RWPE2 (cell line): ENCODE results near the gene MLXIP.
A peak's percentile ranks its signal among the peaks of the same experiment; 100 is the strongest.
"Not testable (repeated sequence)": the region's sequence is repeated elsewhere in the genome, so short reads cannot be mapped to it uniquely, and the experiment has no call there.

Experiments used
- ATAC-seq: fragments of 200-7000 bp; cut with Tn5 transposase; 3 replicates; pipeline ENCODE4 v1.9.1; 2021; ENCODE audit warnings: low read depth
- DNase-seq: peaks from one replicate; pipeline ENCODE4 v3.0.0-alpha.2; 2020; ENCODE audit warnings: low spot score
- H3K27ac ChIP-seq: fragments of 450-650 bp; 2 replicates; pipeline ENCODE4 v1.5.1; 2017; ENCODE audit warnings: mild to moderate bottlenecking; ENCODE audit not compliant: poor library complexity, severe bottlenecking
- H3K27me3 ChIP-seq: fragments of 250-450 bp; sonication (Bioruptor Pico); 2 replicates; pipeline ENCODE4 v1.5.1; 2021; ENCODE audit warnings: mild to moderate bottlenecking, moderate library complexity; ENCODE audit not compliant: insufficient read depth, poor library complexity, severe bottlenecking
- H3K36me3 ChIP-seq: fragments of 250-450 bp; sonication (Bioruptor Pico); 2 replicates; pipeline ENCODE4 v1.5.1; 2020; ENCODE audit warnings: low read depth, mild to moderate bottlenecking, moderate library complexity
- H3K4me1 ChIP-seq: fragments of 250-450 bp; sonication (Bioruptor Pico); 2 replicates; pipeline ENCODE4 v1.5.1; 2021; ENCODE audit warnings: mild to moderate bottlenecking, moderate library complexity; ENCODE audit not compliant: insufficient read depth, poor library complexity, severe bottlenecking
- H3K4me3 ChIP-seq: fragments of 250-450 bp; sonication (Bioruptor Pico); 2 replicates; pipeline ENCODE4 v1.5.1; 2021; ENCODE audit warnings: mild to moderate bottlenecking, moderate library complexity; ENCODE audit not compliant: severe bottlenecking
- H3K9me3 ChIP-seq: fragments of 250-450 bp; sonication (Bioruptor Pico); 2 replicates; pipeline ENCODE4 v1.5.1; 2021; ENCODE audit warnings: mild to moderate bottlenecking, moderate library complexity; ENCODE audit not compliant: severe bottlenecking
- TF ChIP-seq, protein P1 (sequence below): fragments of 450-650 bp; IDR thresholded peaks from one replicate; pipeline ENCODE4 v1.5.1; 2017; ENCODE audit warnings: mild to moderate bottlenecking, moderate library complexity; ENCODE audit not compliant: poor library complexity, severe bottlenecking

The MLXIP gene

DNA sequence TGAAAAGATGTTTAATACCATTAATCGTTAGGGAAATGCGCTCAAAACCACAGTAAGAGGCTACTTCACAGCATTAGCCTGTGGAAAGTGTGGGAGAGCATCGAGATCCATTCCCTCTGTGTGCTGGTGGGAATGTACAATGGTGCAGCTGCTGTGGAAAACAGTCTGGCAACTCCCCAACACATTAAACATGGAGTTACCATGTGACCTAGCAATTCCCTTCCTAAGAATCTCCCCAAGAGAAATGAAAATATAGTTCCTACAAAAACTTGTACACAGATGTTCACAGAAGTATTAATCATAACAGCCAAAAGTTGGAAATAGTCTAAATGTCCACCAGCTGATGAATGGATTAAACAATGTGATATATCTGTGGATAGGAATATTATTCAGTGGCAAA is 23.8 kb downstream of the MLXIP start:
- H3K27ac ChIP-seq, result no peak overlapping the region
- H3K36me3 ChIP-seq, result peaks cover 10% of the 10 kb centered on the region
- no peaks in the 10 kb centered on the region for H3K9me3 ChIP-seq
- H3K4me1 ChIP-seq, result peaks cover 30% of the 10 kb centered on the region
- H3K27me3 ChIP-seq, result no peaks in the 10 kb centered on the region
- ATAC-seq (no peak), DNase-seq (no peak)
- TF ChIP-seq, protein P1, sequence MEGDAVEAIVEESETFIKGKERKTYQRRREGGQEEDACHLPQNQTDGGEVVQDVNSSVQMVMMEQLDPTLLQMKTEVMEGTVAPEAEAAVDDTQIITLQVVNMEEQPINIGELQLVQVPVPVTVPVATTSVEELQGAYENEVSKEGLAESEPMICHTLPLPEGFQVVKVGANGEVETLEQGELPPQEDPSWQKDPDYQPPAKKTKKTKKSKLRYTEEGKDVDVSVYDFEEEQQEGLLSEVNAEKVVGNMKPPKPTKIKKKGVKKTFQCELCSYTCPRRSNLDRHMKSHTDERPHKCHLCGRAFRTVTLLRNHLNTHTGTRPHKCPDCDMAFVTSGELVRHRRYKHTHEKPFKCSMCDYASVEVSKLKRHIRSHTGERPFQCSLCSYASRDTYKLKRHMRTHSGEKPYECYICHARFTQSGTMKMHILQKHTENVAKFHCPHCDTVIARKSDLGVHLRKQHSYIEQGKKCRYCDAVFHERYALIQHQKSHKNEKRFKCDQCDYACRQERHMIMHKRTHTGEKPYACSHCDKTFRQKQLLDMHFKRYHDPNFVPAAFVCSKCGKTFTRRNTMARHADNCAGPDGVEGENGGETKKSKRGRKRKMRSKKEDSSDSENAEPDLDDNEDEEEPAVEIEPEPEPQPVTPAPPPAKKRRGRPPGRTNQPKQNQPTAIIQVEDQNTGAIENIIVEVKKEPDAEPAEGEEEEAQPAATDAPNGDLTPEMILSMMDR, result no peak
- no peak overlapping the region for H3K4me3 ChIP-seq

DNA sequence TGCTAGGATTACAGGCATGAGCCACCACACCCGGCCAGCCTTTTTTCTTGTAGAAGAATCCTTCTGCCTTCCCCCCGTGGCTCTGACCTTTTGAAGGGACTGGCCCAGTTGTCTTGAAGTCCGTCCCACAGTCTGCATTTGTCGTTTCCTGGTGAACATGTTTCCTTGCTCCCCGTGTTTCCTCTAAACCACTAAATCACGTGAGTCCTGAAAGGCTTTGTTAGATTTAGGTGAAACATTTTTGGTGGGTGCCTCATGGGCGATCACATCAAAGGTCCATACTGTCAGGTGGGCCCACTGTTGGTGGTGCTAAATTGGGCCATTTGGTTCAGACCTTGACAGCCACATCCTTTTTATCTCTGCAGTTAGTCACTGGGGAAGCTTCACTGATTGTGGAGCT is 26.3 kb downstream of the MLXIP start:
- H3K4me3 ChIP-seq, result no peak overlapping the region
- ATAC-seq (no peak), DNase-seq (no peak)
- H3K27ac ChIP-seq, result no peak overlapping the region
- peaks cover 29% of the 10 kb centered on the region for H3K4me1 ChIP-seq
- H3K9me3 ChIP-seq, result peaks cover 4% of the 10 kb centered on the region
- TF ChIP-seq, protein P1, result no peak
- no peaks in the 10 kb centered on the region for H3K27me3 ChIP-seq
- H3K36me3 ChIP-seq, result peaks cover 17% of the 10 kb centered on the region

DNA sequence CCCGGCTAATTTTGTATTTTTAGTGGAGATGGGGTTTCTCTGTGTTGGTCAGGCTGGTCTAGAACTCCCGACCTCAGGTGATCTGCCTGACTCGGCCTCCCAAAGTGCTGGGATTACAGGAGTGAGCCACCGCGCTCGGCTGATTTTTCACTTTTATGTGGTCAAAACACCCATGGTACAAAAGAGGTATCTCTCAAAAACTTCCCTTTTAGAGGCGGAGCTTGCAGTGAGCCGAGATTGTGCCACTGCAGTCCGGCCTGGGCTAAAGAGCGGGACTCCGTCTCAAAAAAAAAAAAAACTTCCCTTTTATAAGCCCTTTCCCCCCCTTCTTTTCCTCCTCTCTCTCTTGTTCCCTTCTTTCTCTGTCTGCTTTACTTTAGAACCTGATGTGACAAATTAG is 26.9 kb downstream of the MLXIP start:
- ATAC-seq, H3K27me3 ChIP-seq, H3K4me3 ChIP-seq, DNase-seq, H3K27ac ChIP-seq, H3K9me3 ChIP-seq: not testable (repeated sequence)
- Histone ChIP-seq H3K4me1 (peaks cover 31% of the 10 kb centered on the region), H3K36me3 (peaks cover 17% of the 10 kb centered on the region)

DNA sequence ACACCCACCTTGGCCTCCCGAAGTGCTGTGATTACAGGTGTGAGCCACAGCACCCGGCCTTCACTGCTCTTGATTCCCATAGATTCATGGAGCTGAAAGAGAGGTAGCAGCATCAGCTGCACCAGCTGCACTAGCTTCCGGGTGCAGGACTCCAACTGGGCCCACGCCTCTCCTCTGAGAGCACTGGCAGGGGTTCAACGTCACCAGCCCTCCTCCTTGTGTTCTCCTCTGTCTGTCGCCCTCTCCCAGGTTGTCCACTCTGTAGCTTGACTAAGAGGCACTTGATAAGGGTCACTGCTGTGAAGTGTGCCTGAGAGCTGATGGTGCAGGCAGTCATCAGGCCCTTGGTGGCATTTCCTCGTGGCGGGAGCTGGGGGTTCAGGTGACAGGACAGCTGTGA is 28.3 kb downstream of the MLXIP start:
- TF ChIP-seq, protein P1, result no peak
- peaks cover 39% of the 10 kb centered on the region for H3K4me1 ChIP-seq

DNA sequence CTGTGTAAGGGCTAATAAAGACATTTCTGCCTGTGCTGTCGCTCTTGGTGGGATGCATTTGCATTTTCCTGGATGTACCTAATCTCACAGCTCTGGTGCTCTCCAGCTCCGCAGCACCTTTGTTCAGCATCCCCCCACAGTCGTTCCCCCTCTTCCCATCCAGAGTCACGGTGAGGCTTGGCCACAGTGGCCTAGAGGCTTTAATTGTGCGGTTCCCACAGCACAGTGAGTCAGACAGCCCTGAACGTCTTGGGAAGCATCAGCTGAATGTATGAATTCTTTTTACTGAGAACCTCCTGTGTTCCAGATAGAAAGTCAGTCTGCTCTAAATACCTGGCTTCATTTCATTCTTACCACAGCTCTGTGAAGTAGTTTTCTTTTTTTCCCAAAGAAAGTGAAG is 28.7 kb downstream of the MLXIP start:
- ATAC-seq (peak; percentile 50; the same call in 2 of the 3 replicates), DNase-seq (no peak)
- Histone ChIP-seq H3K4me3 (no peak overlapping the region), H3K27ac (peak overlapping the region; percentile 89), H3K4me1 (peaks cover 41% of the 10 kb centered on the region), H3K36me3 (peaks cover 12% of the 10 kb centered on the region), H3K9me3 (peaks cover 4% of the 10 kb centered on the region), H3K27me3 (no peaks in the 10 kb centered on the region)
- TF ChIP-seq, protein P1, result no peak

More for the DNA sequence above, 28.3 kb downstream of the MLXIP start:
- peaks cover 4% of the 10 kb centered on the region for H3K9me3 ChIP-seq
- H3K4me3 ChIP-seq, result no peak overlapping the region
- no peak for DNase-seq
- H3K36me3 ChIP-seq, result peaks cover 16% of the 10 kb centered on the region
- no peaks in the 10 kb centered on the region for H3K27me3 ChIP-seq
- ATAC-seq, result no peak
- H3K27ac ChIP-seq, result peak overlapping the region; percentile 89
